A673 (cell line): ENCODE measurements around the gene TXNDC15. TPM values are rescaled to one million over a fixed set of nuclear protein-coding genes. Genes with fewer than 3 reads are reported as not detected.
A peak's percentile ranks its signal among the peaks of the same experiment; 100 is the strongest.

Experiments
- Bru-seq: library from RNA; stranded (reverse); fragments of 400-500 nt; gene quantifications from one replicate; lab custom pipeline; 2021; lab: Mats Ljungman, UMichigan
- BruChase-seq, 2 experiments: library from RNA; stranded (reverse); fragments of 400-500 nt; gene quantifications; one replicate each; lab custom pipeline; 2021; lab: Mats Ljungman, UMichigan
- BruUV-seq: library from RNA; stranded (reverse); fragments of 400-500 nt; replicated peaks from 2 replicates; lab custom pipeline; 2021; lab: Mats Ljungman, UMichigan
- CTCF ChIA-PET: fragments of 300-600 bp; sonication (Branson Sonifier 250); formaldehyde crosslinking; loops from one replicate; lab custom pipeline; 2022; ENCODE audit warnings: antibody characterized with exemption; lab: Charles Lee
- POLR2A ChIA-PET: fragments of 300-600 bp; sonication (Branson Sonifier 250); formaldehyde crosslinking; loops from one replicate; lab custom pipeline; 2022; ENCODE audit warnings: antibody characterized with exemption; ENCODE audit not compliant: low non-redundant PET; lab: Charles Lee
- DNase-seq: peaks from one replicate; pipeline ENCODE4 v3.0.0-alpha.2; 2015; ENCODE audit warnings: low spot score
- H3K27ac ChIP-seq: fragments of 200-600 bp; sonication (generic); 2 replicates; pipeline ENCODE4 v1.5.1; 2016; ENCODE audit warnings: mixed run types, low read depth, mild to moderate bottlenecking, mixed read lengths, antibody characterized with exemption, low read length; ENCODE audit not compliant: poor library complexity, severe bottlenecking
- H3K27me3 ChIP-seq: fragments of 200-600 bp; sonication (generic); replicated peaks from 2 replicates; pipeline ENCODE4 v1.6.1; 2017; ENCODE audit warnings: mixed run types, low read depth, mild to moderate bottlenecking, mixed read lengths, antibody characterized with exemption, low read length; ENCODE audit not compliant: insufficient read depth, poor library complexity
- H3K36me3 ChIP-seq: fragments of 200-600 bp; sonication (generic); 2 replicates; pipeline ENCODE4 v1.6.1; 2016; ENCODE audit warnings: mixed run types, mild to moderate bottlenecking, mixed read lengths, antibody characterized with exemption, low read length; ENCODE audit not compliant: insufficient read depth, poor library complexity, severe bottlenecking
- H3K4me1 ChIP-seq: fragments of 200-600 bp; sonication (generic); 2 replicates; pipeline ENCODE4 v1.6.1; 2017; ENCODE audit warnings: mixed run types, mild to moderate bottlenecking, mixed read lengths, antibody characterized with exemption, low read length; ENCODE audit not compliant: insufficient read depth, poor library complexity, severe bottlenecking
- H3K4me3 ChIP-seq: fragments of 200-600 bp; sonication (generic); 2 replicates; pipeline ENCODE4 v1.5.1; 2016; ENCODE audit warnings: low read depth, mixed run types, mild to moderate bottlenecking, mixed read lengths, low read length; ENCODE audit not compliant: poor library complexity, severe bottlenecking
- H3K9me3 ChIP-seq: fragments of 200-600 bp; sonication (generic); 2 replicates; pipeline ENCODE4 v1.6.1; 2016; ENCODE audit warnings: mixed run types, low read depth, mild to moderate bottlenecking, mixed read lengths, antibody characterized with exemption, low read length; ENCODE audit not compliant: poor library complexity, severe bottlenecking
- CTCF ChIP-seq: fragments of 300-800, 200-600 bp; sonication (generic); conservative IDR thresholded peaks from 2 replicates; pipeline ENCODE4 v1.5.1; 2017; ENCODE audit warnings: low read depth, mild to moderate bottlenecking, antibody characterized with exemption, low read length, moderate library complexity, mixed read lengths
- EZH2 ChIP-seq: fragments of 200-600 bp; sonication (generic); IDR thresholded peaks from 2 replicates; pipeline ENCODE4 v1.6.1; 2017; ENCODE audit warnings: borderline replicate concordance, low read depth, mild to moderate bottlenecking, mixed read lengths, antibody characterized with exemption, low read length; ENCODE audit not compliant: poor library complexity, severe bottlenecking
- intact Hi-C: fragments of 100-400 bp; cut with micrococcal nuclease; formaldehyde crosslinking; loops from one replicate; pipeline ENCODE4 v1.10.0; 2022; ENCODE audit not compliant: unreplicated experiment
- long read RNA-seq: library from polyadenylated mRNA; stranded (forward); transcript quantifications from one replicate; pipeline ENCODE4 v2.0.0, GENCODE V29; 2022
- total RNA-seq: library from RNA; stranded (reverse); gene quantifications from 2 replicates; pipeline ENCODE4 v1.2.3, GENCODE V29; 2021

The TXNDC15 gene
- total RNA-seq (40.7 and 42.0 TPM in 2 replicates), Bru-seq, nascent RNA (percentile 71 among the genes with signal in this experiment), BruChase-seq, experiment 1, labeled RNA remaining after a 2-hour chase (percentile 73 among the genes with signal in this experiment), BruChase-seq, experiment 2, labeled RNA remaining after a 6-hour chase (percentile 84 among the genes with signal in this experiment)
- long read RNA-seq, transcript TXNDC15-201 (5 exons, 3,548 nt), result major isoform, 19 of 29 reads
- long read RNA-seq, partial matches to known transcripts, result 0 of 29 reads
- long read RNA-seq, other reads (novel, unspliced or antisense), result 10 of 29 reads

GRCh38 chr5:134873987-134874830 lies at the start of gene TXNDC15:
TXNDC15 (plus strand) TSS chr5:134874371; CDS start chr5:134874428, 57 bp downstream.
- Histone ChIP-seq H3K9me3 (no peaks in the 10 kb centered on the region), H3K36me3 (no peaks in the 10 kb centered on the region), H3K4me3 (peak within 1 kb of the TSS; percentile 71), H3K27me3 (no peaks in the 10 kb centered on the region), H3K4me1 (peaks cover 10% of the 10 kb centered on the region), H3K27ac (peak within 1 kb of the TSS; percentile 97)
- ChIA-PET CTCF (interaction anchor here (1.5 kb wide), 1 partner anchor 30 kb away, joined by 4 read pairs; the partner anchor contains the start of gene PCBD2), POLR2A (no interaction called here)
- BruUV-seq, result TSS peak; percentile 47
- DNase-seq, result peak; percentile 90
- intact Hi-C loops, result loop anchor here (2.0 kb wide), 1 partner anchor 31 kb away; the partner anchor contains the start of gene PCBD2
- TF ChIP-seq CTCF, result no peak
- TF ChIP-seq EZH2, result no peak

- ChIA-PET POLR2A (no interaction called here), CTCF (no interaction called here)
- no peak for TF ChIP-seq EZH2
- no peak for TF ChIP-seq CTCF
- peak; percentile 94 for DNase-seq
- Histone ChIP-seq H3K9me3 (no peaks in the 10 kb centered on the region), H3K27me3 (no peaks in the 10 kb centered on the region), H3K27ac (peak overlapping the region; percentile 74), H3K36me3 (peaks cover 46% of the 10 kb centered on the region), H3K4me1 (peaks cover 43% of the 10 kb centered on the region), H3K4me3 (peak overlapping the region; percentile 1)
- intact Hi-C loops, result no loop called here
- no TSS peak for BruUV-seq
These were observed 49.5 kb upstream of the TXNDC15 start for GRCh38 chr5:134824681-134825080.

- peak; percentile 71 for DNase-seq
- POLR2A ChIA-PET, result interaction anchor here (0.5 to 0.7 kb wide), 2 partner anchors 282 to 1237 kb away, joined by 3 read pairs; no protein-coding TSS in a partner anchor
These were observed 49.0 kb upstream of the TXNDC15 start for GRCh38 chr5:134825212-134825611.

More at GRCh38 chr5:134825212-134825611, 49.0 kb upstream of the TXNDC15 start:
- BruUV-seq, result no TSS peak
- Histone ChIP-seq H3K4me1 (peaks cover 43% of the 10 kb centered on the region), H3K9me3 (no peaks in the 10 kb centered on the region), H3K4me3 (peak overlapping the region; percentile 1), H3K27me3 (no peaks in the 10 kb centered on the region), H3K36me3 (peaks cover 41% of the 10 kb centered on the region), H3K27ac (peak overlapping the region; percentile 74)
- intact Hi-C loops, result no loop called here
- CTCF ChIA-PET, result no interaction called here
- no peak for TF ChIP-seq EZH2
- TF ChIP-seq CTCF, result no peak
